Hepatocyte (in vitro differentiated cells): ENCODE data around the gene BOK.

Source experiments
- EZH2phosphoT487 ChIP-seq: fragments of 200-600 bp; sonication (generic); IDR thresholded peaks from one replicate; pipeline ENCODE4 v1.6.1; 2018; ENCODE audit warnings: antibody characterized with exemption, mild to moderate bottlenecking, low read depth, moderate library complexity; ENCODE audit not compliant: unreplicated experiment, severe bottlenecking
- TF ChIP-seq, protein P1 (sequence below): fragments of 200-600 bp; sonication (generic); IDR thresholded peaks from 2 replicates; pipeline ENCODE4 v1.5.1; 2016; ENCODE audit warnings: antibody characterized with exemption, mild to moderate bottlenecking; ENCODE audit not compliant: poor library complexity

DNA sequence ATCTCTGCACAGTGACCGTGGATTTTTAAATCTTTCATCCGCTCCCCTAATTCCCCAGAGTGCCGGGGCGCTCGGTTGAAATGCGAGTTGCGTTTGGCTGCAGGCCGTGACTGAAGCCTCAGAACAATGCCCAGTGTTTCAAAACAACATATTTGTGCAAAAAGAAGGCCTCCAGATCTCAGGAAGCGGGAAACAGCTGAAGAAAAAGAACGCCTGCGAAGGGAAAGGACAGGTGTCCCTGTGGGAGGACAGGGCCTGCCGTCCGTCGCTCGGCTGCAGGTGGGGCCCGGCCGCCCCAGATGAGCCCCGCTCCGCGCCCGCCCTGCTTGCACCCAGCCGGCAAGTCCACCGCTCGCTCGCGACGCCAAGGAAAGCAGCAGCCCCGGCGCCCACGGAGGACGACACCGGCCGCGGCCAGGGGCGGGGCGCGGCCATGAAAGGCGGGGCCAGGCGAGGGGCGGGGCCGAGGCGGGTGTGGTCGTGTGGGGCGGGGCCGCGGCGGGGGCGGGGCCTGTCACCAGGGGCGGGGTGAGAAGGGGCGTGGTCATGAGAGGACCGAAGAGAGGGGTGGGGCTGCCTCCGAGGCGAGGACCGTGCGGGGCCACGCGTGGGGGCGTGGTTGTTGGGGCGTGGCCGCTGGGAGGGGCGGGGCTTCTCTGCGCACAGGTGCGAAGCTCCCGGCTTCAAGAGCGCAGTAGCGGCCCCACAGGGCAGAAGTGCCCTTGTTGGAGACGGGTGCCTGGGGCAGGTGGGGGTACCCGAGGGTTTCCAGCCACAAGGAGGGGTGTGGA lies 17.6 kb upstream of the BOK start:
- TF ChIP-seq, protein P1, sequence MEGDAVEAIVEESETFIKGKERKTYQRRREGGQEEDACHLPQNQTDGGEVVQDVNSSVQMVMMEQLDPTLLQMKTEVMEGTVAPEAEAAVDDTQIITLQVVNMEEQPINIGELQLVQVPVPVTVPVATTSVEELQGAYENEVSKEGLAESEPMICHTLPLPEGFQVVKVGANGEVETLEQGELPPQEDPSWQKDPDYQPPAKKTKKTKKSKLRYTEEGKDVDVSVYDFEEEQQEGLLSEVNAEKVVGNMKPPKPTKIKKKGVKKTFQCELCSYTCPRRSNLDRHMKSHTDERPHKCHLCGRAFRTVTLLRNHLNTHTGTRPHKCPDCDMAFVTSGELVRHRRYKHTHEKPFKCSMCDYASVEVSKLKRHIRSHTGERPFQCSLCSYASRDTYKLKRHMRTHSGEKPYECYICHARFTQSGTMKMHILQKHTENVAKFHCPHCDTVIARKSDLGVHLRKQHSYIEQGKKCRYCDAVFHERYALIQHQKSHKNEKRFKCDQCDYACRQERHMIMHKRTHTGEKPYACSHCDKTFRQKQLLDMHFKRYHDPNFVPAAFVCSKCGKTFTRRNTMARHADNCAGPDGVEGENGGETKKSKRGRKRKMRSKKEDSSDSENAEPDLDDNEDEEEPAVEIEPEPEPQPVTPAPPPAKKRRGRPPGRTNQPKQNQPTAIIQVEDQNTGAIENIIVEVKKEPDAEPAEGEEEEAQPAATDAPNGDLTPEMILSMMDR: no peak
- TF ChIP-seq EZH2phosphoT487: no peak
